Testis (tissue), 2 donors: ENCODE data around the gene PHLPP1.

Source experiments
- CTCF ChIP-seq, 3 experiments: fragments of 450-650 bp in 2 of 3; fragments of 200-600 bp in 1 of 3; sonication (generic) in 1 of 3; IDR thresholded peaks; one replicate each; pipeline ENCODE4 v1.5.1; 2016 to 2019; ENCODE audit warnings: antibody characterized with exemption in 3 of 3, mild to moderate bottlenecking in 2 of 3, moderate library complexity in 1 of 3
- POLR2A ChIP-seq: fragments of 450-650 bp; IDR thresholded peaks from one replicate; pipeline ENCODE4 v1.6.1; 2017; ENCODE audit warnings: antibody characterized with exemption, mild to moderate bottlenecking, moderate library complexity

- TF ChIP-seq CTCF (IDR thresholded peaks at IDR 0.05): no peak
- no peak for TF ChIP-seq POLR2A
Observed at GRCh38 chr18:63005306-63005705, 290.0 kb downstream of the PHLPP1 start.
